ENCODE measurements around the gene DNAJB12. TPM values are rescaled to one million over a fixed set of nuclear protein-coding genes. Genes with fewer than 3 reads are reported as not detected.

DNAJB12 gene
- total and polyA plus RNA-seq, 8 donors, result 2.3 to 43.2 (median 18.2) TPM

DNA sequence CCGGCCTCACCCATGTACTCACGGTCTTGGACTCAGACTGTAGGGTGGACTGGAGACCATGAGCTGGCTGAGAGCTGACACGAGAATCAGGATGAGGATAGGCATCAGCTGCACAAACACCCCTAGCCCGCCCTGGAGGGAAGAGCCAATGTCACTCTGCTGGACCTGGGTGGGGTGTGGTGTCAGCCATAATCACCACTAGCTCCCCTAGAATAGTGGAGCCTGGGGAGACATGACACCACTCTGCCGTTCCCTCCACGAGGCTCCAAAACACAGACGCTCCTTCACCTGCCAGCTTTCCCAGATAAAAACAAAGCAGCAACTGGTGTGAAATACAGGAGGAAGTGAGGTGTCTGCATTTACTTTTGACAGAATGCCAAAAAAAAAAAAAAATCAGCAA, 16.5 kb downstream of the DNAJB12 start:
- Histone ChIP-seq H3K4me3 (no peak overlapping the region), H3K4me1 (peaks cover 47 to 58% (median 49%) of the 10 kb centered on the region in 4 donors), H3K27me3 (no peaks in the 10 kb centered on the region), H3K36me3 (peaks cover 49 to 87% (median 75%) of the 10 kb centered on the region in 4 donors), H3K9me3 (no peaks in the 10 kb centered on the region), H3K27ac (peak overlapping the region in 1 of 5 donors; percentile 7)
- 63 to 85% (median 71%) methylated on average over 7 of the region's 7 CpGs for WGBS, 5 donors
- no peak for DNase-seq
- TF ChIP-seq POLR2AphosphoS5 (IDR thresholded peaks at IDR 0.05) (no peak), EP300 (IDR thresholded peaks at IDR 0.05) (no peak), CTCF (IDR thresholded peaks at IDR 0.05) (no peak), POLR2A (IDR thresholded peaks at IDR 0.05) (no peak)
- intact Hi-C loops (cut with DNase I; ENCODE audit: low total_unique reads), result loop anchor here (10.0 kb wide), 1 partner anchor 123 kb away; the partner anchor contains the start of genes ANAPC16 and ASCC1

- 82 to 92% (median 87%) methylated on average over 9 of the region's 9 CpGs for WGBS, 5 donors
- Histone ChIP-seq H3K9me3 (no peaks in the 10 kb centered on the region), H3K27me3 (no peaks in the 10 kb centered on the region), H3K27ac (peak overlapping the region in 4 of 5 donors; percentile 7 to 97 (median 94)), H3K36me3 (peaks cover 44 to 83% (median 71%) of the 10 kb centered on the region in 4 donors), H3K4me1 (peaks cover 52 to 63% (median 54%) of the 10 kb centered on the region in 4 donors), H3K4me3 (no peak overlapping the region)
- DNase-seq, result no peak
- intact Hi-C loops (cut with DNase I; ENCODE audit: low total_unique reads), result loop anchor here (10.0 kb wide), 1 partner anchor 123 kb away; the partner anchor contains the start of genes ANAPC16 and ASCC1
- TF ChIP-seq POLR2AphosphoS5 (IDR thresholded peaks at IDR 0.05) (no peak), EP300 (IDR thresholded peaks at IDR 0.05) (no peak), CTCF (IDR thresholded peaks at IDR 0.05) (no peak), POLR2A (IDR thresholded peaks at IDR 0.05) (no peak)
These were observed 17.0 kb downstream of the DNAJB12 start for GRCh38 chr10:72337722-72338121.

- TF ChIP-seq EP300 (IDR thresholded peaks at IDR 0.05) (no peak), CTCF (IDR thresholded peaks at IDR 0.05) (peak in 6 of 7 experiments; percentile 45 to 98 (median 94)), POLR2A (IDR thresholded peaks at IDR 0.05) (no peak), POLR2AphosphoS5 (IDR thresholded peaks at IDR 0.05) (peak; percentile 15 to 78 (median 59))
- DNase-seq, result peak; percentile 90 to 94
- Histone ChIP-seq H3K36me3 (peaks cover 38 to 77% (median 65%) of the 10 kb centered on the region in 4 donors), H3K4me1 (peaks cover 58 to 69% (median 60%) of the 10 kb centered on the region in 4 donors), H3K27me3 (no peaks in the 10 kb centered on the region), H3K4me3 (no peak overlapping the region), H3K9me3 (no peaks in the 10 kb centered on the region), H3K27ac (peak overlapping the region; percentile 88 to 97 (median 95))
- 23 to 63% (median 29%) methylated on average over 2 to 5 of the region's 5 CpGs for WGBS, 5 donors
- intact Hi-C loops (cut with DNase I; ENCODE audit: low total_unique reads), result loop anchor here (10.0 kb wide), 1 partner anchor 122 kb away; the partner anchor contains the start of genes ANAPC16 and ASCC1
These were observed 17.6 kb downstream of the DNAJB12 start for GRCh38 chr10:72337039-72337629.

DNA sequence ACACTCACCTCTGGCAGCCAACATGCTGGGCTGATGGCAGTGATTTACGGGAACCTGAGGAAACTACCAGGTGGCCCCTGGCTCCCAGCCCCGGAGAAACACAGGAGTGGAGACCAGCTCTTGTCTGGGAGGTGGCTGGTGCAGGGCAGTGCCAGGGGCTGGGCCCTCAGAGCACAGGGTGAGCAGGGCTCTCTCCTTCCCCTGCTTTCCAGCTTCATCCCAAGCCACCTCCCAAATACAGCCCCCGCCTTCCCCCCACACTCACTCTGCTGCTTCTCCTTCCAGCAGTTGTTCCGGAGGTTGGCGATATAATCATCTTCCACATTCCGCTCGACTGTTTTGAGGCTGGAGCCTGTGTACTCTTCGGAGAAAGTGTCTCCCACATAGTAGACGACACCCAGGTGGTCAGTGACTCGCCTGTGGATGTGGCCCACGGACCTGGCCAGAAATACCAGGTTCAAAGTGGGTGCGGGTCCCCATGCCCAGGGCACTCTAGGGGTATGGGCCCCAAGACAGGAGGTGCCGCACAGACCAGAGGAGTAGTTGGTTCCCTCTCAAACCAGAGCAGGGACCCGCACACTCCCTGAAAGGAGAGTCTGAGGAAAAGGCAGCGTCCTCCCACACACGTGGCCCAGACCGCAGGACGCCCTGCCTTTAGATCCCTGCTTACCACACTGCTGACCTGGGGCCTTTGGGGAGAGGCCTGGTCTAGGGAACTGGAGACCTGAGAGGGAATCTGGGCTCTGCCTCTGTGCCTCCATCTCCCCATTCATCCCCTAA, 18.3 kb downstream of the DNAJB12 start:
- TF ChIP-seq EP300 (IDR thresholded peaks at IDR 0.05), result no peak
- intact Hi-C loops (cut with DNase I; ENCODE audit: low total_unique reads), result loop anchor here (10.0 kb wide), 1 partner anchor 122 kb away; the partner anchor contains the start of genes ANAPC16 and ASCC1
- Histone ChIP-seq H3K36me3 (peaks cover 33 to 70% (median 58%) of the 10 kb centered on the region in 4 donors), H3K27ac (peak overlapping the region; percentile 88 to 97 (median 95)), H3K4me3 (peak overlapping the region in 1 of 4 donors; percentile 17), H3K9me3 (no peaks in the 10 kb centered on the region), H3K4me1 (peaks cover 65 to 76% (median 67%) of the 10 kb centered on the region in 4 donors), H3K27me3 (no peaks in the 10 kb centered on the region)
- DNase-seq, result peak in 1 of 2 donors; percentile 75
- 68 to 86% (median 77%) methylated on average over 11 to 18 of the region's 18 CpGs for WGBS, 5 donors
